Suprapubic skin (tissue), 4 donors: ENCODE measurements around the gene LUZP2. TPM values are rescaled to one million over a fixed set of nuclear protein-coding genes. Genes with fewer than 3 reads are reported as not detected.

Experiments used
- DNase-seq, 2 donors: peaks; one replicate each; pipeline ENCODE4 v3.0.0-alpha.2; 2019; ENCODE audit warnings: low spot score in 2 of 2
- H3K27ac ChIP-seq: fragments of 200-600 bp; sonication (generic); one replicate; pipeline ENCODE4 v1.5.1; 2019
- H3K27me3 ChIP-seq: fragments of 200-600 bp; sonication (generic); one replicate; pipeline ENCODE4 v1.5.1; 2019
- H3K36me3 ChIP-seq: fragments of 200-600 bp; sonication (generic); one replicate; pipeline ENCODE4 v1.5.1; 2019
- H3K4me1 ChIP-seq: fragments of 200-600 bp; sonication (generic); one replicate; pipeline ENCODE4 v1.5.1; 2019
- H3K4me3 ChIP-seq: fragments of 200-600 bp; sonication (generic); one replicate; pipeline ENCODE4 v1.5.1; 2019; ENCODE audit warnings: mild to moderate bottlenecking
- H3K9me3 ChIP-seq: fragments of 200-600 bp; sonication (generic); one replicate; pipeline ENCODE4 v1.5.1; 2019
- EP300 ChIP-seq: sonication (generic); formaldehyde crosslinking; IDR thresholded peaks from one replicate; pipeline ENCODE4 v1.6.1; 2017; ENCODE audit warnings: antibody characterized with exemption
- POLR2A ChIP-seq, 2 donors: fragments of 450-650 bp; IDR thresholded peaks; one replicate each; pipeline ENCODE4 v1.6.1; 2017; ENCODE audit warnings: antibody characterized with exemption in 2 of 2, mild to moderate bottlenecking in 2 of 2, moderate library complexity in 2 of 2
- POLR2AphosphoS5 ChIP-seq, 3 donors: sonication (generic); formaldehyde crosslinking; IDR thresholded peaks; one replicate each; pipeline ENCODE4 v1.6.1; 2017; ENCODE audit warnings: antibody characterized with exemption in 3 of 3
- WGBS: methylation state at CpG from one replicate; pipeline ENCODE4 v1.1.5; 2018; 5-methylcytosine and 5-hydroxymethylcytosine counted together
- total RNA-seq, 4 donors: library from RNA; depleted of rRNA; stranded (reverse); fragments of >200 nt; gene quantifications; one replicate each; pipeline ENCODE4 v1.1.0, GENCODE V29; 2016
- TF ChIP-seq, protein P1 (sequence below), 2 donors: fragments of 200-600 bp in 1 of 2; fragments of 450-650 bp in 1 of 2; sonication (generic) in 1 of 2; IDR thresholded peaks; one replicate each; pipeline ENCODE4 v1.5.1; 2016 to 2019; ENCODE audit warnings: antibody characterized with exemption in 2 of 2, mild to moderate bottlenecking in 1 of 2, moderate library complexity in 1 of 2

LUZP2 gene
- total RNA-seq, 4 donors from 2014 or later: 0.11 TPM; not detected in 3

DNA sequence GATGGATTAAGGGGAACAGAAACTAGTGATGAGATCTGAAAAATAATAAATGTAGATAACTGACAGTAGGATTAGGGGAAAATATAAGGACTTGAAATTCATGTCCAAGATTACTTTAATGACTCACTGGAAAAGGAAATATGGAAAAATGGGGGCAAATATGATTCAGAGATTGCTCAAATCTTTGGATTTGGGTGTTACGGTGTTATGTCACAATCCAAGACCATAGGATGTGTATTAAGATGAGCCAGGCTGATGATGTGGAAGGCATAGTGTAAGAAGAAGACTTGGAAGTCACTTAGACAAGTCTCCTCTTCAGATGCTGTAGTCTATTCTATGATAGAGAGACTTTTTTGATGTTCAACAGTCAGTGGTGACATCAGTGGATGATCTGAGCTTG lies 323.7 kb downstream of the LUZP2 start:
- Histone ChIP-seq H3K9me3 (no peaks in the 10 kb centered on the region), H3K36me3 (no peaks in the 10 kb centered on the region), H3K4me3 (no peak overlapping the region), H3K27me3 (no peaks in the 10 kb centered on the region), H3K4me1 (no peaks in the 10 kb centered on the region), H3K27ac (no peak overlapping the region)
- 54% methylated on average over 1 of the region's 1 CpG for WGBS
- DNase-seq: no peak
- TF ChIP-seq, protein P1, sequence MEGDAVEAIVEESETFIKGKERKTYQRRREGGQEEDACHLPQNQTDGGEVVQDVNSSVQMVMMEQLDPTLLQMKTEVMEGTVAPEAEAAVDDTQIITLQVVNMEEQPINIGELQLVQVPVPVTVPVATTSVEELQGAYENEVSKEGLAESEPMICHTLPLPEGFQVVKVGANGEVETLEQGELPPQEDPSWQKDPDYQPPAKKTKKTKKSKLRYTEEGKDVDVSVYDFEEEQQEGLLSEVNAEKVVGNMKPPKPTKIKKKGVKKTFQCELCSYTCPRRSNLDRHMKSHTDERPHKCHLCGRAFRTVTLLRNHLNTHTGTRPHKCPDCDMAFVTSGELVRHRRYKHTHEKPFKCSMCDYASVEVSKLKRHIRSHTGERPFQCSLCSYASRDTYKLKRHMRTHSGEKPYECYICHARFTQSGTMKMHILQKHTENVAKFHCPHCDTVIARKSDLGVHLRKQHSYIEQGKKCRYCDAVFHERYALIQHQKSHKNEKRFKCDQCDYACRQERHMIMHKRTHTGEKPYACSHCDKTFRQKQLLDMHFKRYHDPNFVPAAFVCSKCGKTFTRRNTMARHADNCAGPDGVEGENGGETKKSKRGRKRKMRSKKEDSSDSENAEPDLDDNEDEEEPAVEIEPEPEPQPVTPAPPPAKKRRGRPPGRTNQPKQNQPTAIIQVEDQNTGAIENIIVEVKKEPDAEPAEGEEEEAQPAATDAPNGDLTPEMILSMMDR (IDR thresholded peaks at IDR 0.05): no peak
- TF ChIP-seq POLR2AphosphoS5 (IDR thresholded peaks at IDR 0.05): no peak
- no peak for TF ChIP-seq EP300
- TF ChIP-seq POLR2A (IDR thresholded peaks at IDR 0.05): no peak

DNA sequence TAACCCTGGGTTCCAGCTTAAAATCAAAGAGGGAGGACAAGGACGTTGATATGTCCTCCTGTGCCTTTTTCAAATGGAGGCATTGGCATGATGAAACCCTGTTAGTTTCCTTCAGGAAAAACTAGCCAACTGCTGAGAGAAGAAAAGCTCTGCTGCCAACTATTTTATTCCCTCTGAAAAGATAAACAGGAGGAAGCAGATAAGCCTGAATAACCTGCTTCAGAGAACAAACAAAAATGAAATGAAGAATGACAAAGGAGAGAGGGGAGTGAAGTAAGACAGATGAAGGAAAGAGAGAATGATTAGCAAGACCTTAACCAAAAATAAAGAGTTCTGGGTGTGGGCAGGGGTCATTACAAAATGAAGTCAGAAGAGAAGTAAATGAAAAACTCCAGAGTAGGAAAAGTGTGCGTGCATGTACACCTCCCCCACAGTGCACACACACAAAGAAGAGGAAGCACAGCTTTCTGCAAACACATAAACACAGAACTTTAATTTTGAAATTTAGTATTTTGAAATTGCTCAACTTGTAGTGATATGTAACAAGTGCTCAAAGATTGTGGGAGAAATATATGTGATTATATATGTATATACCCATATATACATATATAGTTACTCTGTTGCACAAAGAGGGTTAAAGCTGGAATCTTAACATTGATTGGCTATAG lies 332.2 kb downstream of the LUZP2 start:
- H3K27ac ChIP-seq: no peak overlapping the region
- no peaks in the 10 kb centered on the region for H3K4me1 ChIP-seq
- TF ChIP-seq, protein P1 (IDR thresholded peaks at IDR 0.05): no peak
- TF ChIP-seq POLR2A (IDR thresholded peaks at IDR 0.05) (no peak), POLR2AphosphoS5 (IDR thresholded peaks at IDR 0.05) (no peak), EP300 (no peak)
- no peaks in the 10 kb centered on the region for H3K9me3 ChIP-seq
- H3K36me3 ChIP-seq: no peaks in the 10 kb centered on the region
- no peaks in the 10 kb centered on the region for H3K27me3 ChIP-seq
- DNase-seq: no peak
- no peak overlapping the region for H3K4me3 ChIP-seq
- 41% methylated on average over 2 of the region's 2 CpGs for WGBS

DNA sequence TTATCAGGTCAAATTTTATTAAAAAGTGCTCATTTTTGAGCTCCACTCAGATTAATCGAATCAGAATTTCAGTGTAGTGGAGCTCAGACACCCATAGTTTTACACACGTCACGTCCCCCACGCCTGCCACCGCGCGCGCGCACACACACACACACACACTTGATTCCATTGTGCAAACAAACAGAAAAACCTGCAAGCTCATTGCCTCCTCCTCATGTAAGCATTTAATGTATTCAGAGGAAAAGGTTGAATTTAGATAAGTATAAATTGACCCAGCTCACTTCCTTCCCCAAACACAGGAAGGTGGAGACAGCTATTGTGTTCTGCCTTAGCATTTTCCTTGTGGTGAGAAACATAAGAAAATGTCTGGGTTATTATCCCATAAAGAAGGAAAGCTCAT lies 336.7 kb downstream of the LUZP2 start:
- TF ChIP-seq, protein P1 (IDR thresholded peaks at IDR 0.05): no peak
- TF ChIP-seq POLR2A (IDR thresholded peaks at IDR 0.05): no peak
- TF ChIP-seq EP300: no peak
- TF ChIP-seq POLR2AphosphoS5 (IDR thresholded peaks at IDR 0.05): no peak
- Histone ChIP-seq H3K27ac (no peak overlapping the region), H3K4me1 (no peaks in the 10 kb centered on the region), H3K27me3 (no peaks in the 10 kb centered on the region), H3K4me3 (no peak overlapping the region), H3K36me3 (no peaks in the 10 kb centered on the region), H3K9me3 (no peaks in the 10 kb centered on the region)
- no peak for DNase-seq
- 68% methylated on average over 9 of the region's 9 CpGs for WGBS

DNA sequence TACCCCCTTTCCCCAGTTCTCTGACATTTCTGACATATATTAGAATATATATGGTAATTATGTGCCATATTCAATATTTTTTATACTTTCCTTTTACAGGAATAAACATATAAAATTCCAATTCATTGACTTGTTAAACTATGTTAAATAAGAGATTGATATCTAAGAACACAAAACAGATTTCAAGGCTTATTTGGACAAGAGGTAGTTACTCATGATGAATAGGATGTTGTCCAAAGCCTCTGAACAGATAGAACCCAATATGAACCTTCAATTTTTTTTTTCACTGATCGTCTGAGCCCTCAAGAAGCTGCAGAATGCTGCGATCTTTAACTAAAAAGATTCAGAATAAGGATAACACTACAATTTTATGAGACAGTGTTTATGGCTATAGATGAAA lies 340.3 kb downstream of the LUZP2 start:
- H3K27ac ChIP-seq: no peak overlapping the region
- H3K9me3 ChIP-seq: no peaks in the 10 kb centered on the region
- WGBS: 60% methylated on average over 2 of the region's 2 CpGs
- H3K27me3 ChIP-seq: no peaks in the 10 kb centered on the region
- no peak for DNase-seq
- no peaks in the 10 kb centered on the region for H3K4me1 ChIP-seq
- H3K4me3 ChIP-seq: no peak overlapping the region
- no peaks in the 10 kb centered on the region for H3K36me3 ChIP-seq
- TF ChIP-seq, protein P1 (IDR thresholded peaks at IDR 0.05): no peak
- TF ChIP-seq POLR2A (IDR thresholded peaks at IDR 0.05) (no peak), EP300 (no peak), POLR2AphosphoS5 (IDR thresholded peaks at IDR 0.05) (no peak)

DNA sequence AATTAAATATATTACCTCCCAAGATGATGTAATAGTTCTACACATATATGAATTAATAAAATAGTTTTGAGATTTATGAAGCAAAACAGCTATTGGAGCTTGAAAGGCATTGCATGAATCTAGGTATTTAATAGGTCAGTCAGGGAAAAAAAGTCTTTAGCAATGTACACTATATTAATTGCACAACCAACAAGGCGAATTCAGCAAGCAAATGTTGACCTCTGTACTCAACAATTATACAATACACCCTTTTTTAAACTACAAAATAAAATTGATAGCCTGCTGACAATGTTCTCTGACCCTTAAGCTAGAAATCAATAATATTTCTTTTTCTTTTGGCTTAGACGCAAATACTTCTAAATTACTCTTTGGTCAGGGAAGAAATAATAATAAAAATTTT lies 345.5 kb downstream of the LUZP2 start:
- Histone ChIP-seq H3K36me3 (no peaks in the 10 kb centered on the region), H3K4me3 (no peak overlapping the region), H3K27me3 (no peaks in the 10 kb centered on the region), H3K9me3 (no peaks in the 10 kb centered on the region), H3K4me1 (no peaks in the 10 kb centered on the region), H3K27ac (no peak overlapping the region)
- TF ChIP-seq, protein P1 (IDR thresholded peaks at IDR 0.05): no peak
- no peak for TF ChIP-seq POLR2A (IDR thresholded peaks at IDR 0.05)
- TF ChIP-seq POLR2AphosphoS5 (IDR thresholded peaks at IDR 0.05): no peak
- TF ChIP-seq EP300: no peak
- 86% methylated on average over 2 of the region's 2 CpGs for WGBS
- DNase-seq: no peak
